ENCODE data around the gene TP53I13.

The TP53I13 gene

DNA sequence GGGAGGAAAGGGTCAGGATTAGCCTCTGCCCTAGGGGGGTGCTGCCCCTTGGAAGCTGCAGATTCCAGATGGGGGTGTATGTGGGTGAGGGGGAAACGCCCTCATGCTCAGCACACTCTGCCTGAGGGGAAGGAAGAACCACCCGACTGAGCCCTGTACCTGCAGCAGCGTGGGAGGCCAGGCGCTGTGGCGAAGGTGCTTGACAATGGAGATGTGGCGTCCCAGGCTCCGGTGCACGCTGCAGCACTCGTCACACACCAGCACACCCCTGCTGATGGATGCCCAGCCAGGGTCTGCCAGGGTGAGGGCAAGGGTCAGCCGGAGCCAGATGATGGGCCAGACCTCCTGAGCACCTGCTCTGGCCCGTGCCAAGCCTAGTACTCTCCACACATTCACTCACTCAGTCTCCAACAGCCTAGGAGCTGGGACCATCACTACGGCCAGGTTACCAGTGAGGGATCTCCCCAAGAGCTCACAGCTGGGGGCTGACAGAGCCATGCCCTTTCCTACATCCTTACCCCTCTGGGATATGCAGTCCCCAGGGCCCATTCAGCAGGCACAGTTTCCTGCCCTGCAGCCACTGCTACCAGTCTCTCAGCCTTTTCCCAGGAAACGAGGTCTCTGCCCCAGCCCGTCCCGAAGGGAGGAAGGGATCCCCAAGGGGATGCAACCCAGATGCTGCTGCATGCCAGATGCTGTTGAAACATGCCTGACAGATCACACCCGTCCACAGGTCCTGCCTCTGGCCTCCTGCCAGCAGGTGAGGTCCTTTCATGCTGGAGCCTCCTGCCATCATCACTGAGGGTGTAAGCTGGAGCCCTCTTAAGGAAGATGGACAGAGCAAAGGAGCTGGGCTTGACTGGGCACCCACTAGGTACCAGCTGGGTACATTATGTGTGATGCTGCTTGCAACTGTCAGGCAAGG is 15.1 kb downstream of the TP53I13 start:
- Histone ChIP-seq H3K27ac (ENCODE audit: low read depth, low read length, severe bottlenecking) (no peak overlapping the region), H3K4me1 (ENCODE audit: control insufficient read depth, insufficient read depth, low read length, poor library complexity, severe bottlenecking) (peaks cover 36% of the 10 kb centered on the region), H3K36me3 (ENCODE audit: control insufficient read depth, insufficient read depth, low read length) (peaks cover 58% of the 10 kb centered on the region), H3K9me3 (ENCODE audit: control insufficient read depth, low read length) (no peaks in the 10 kb centered on the region), H3K4me3 (ENCODE audit: extremely low read depth, insufficient read depth, low read length, poor library complexity, severe bottlenecking) (no peak overlapping the region)
- WGBS, 2 experiments (ENCODE audit: insufficient coverage in 2 of 2): 93 to 97% methylated on average over 11 to 12 of the region's 16 CpGs

- 59 to 61% methylated on average over 5 of the region's 12 CpGs for WGBS, 2 experiments (ENCODE audit: insufficient coverage in 2 of 2)
- H3K27ac ChIP-seq (ENCODE audit: low read depth, low read length, severe bottlenecking): peak overlapping the region; percentile 76
- peaks cover 36% of the 10 kb centered on the region for H3K4me1 ChIP-seq (ENCODE audit: control insufficient read depth, insufficient read depth, low read length, poor library complexity, severe bottlenecking)
- no peaks in the 10 kb centered on the region for H3K9me3 ChIP-seq (ENCODE audit: control insufficient read depth, low read length)
- no peak overlapping the region for H3K4me3 ChIP-seq (ENCODE audit: extremely low read depth, insufficient read depth, low read length, poor library complexity, severe bottlenecking)
- H3K36me3 ChIP-seq (ENCODE audit: control insufficient read depth, insufficient read depth, low read length): peaks cover 49% of the 10 kb centered on the region
These were observed 16.1 kb downstream of the TP53I13 start for GRCh38 chr17:29584452-29585079.

DNA sequence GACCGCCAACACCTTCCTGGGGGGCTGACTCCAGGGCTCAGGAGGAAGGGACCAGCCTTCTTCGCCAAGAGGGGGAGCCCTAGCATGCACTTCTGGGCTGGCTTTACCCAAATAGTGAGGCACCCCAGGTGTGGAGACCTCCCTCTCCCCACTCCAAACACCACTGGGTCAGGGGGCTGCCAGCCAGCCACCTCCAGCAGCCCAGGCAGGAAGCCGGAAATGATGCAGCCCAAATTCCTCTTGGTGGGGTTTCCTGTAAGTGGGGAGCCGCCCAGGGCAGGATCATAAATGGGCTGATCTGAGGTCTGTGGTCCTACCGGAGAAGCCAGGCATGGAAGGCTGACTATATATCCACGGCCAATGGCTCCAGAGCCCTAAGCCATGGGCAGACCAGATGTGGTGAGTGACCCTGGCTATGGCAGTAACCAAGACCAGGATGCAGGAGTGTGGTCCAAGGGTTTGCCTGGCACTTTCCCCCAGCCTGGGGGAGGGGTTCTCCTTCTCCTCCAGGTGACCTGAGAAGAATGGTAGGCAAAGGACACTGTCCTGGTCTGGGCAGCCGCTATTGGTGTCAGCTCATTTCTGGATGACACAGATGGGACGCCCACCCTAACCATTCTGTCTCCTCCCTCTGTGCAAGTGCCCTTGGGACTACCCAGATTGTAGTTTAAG is 16.7 kb downstream of the TP53I13 start:
- H3K27ac ChIP-seq (ENCODE audit: low read depth, low read length, severe bottlenecking): peak overlapping the region; percentile 76
- H3K36me3 ChIP-seq (ENCODE audit: control insufficient read depth, insufficient read depth, low read length): peaks cover 43% of the 10 kb centered on the region
- WGBS, 2 experiments (ENCODE audit: insufficient coverage in 2 of 2): 71 to 85% methylated on average over 5 to 8 of the region's 8 CpGs
- peaks cover 41% of the 10 kb centered on the region for H3K4me1 ChIP-seq (ENCODE audit: control insufficient read depth, insufficient read depth, low read length, poor library complexity, severe bottlenecking)
- no peaks in the 10 kb centered on the region for H3K9me3 ChIP-seq (ENCODE audit: control insufficient read depth, low read length)
- no peak overlapping the region for H3K4me3 ChIP-seq (ENCODE audit: extremely low read depth, insufficient read depth, low read length, poor library complexity, severe bottlenecking)

- peaks cover 54% of the 10 kb centered on the region for H3K4me1 ChIP-seq (ENCODE audit: control insufficient read depth, insufficient read depth, low read length, poor library complexity, severe bottlenecking)
- H3K27ac ChIP-seq (ENCODE audit: low read depth, low read length, severe bottlenecking): no peak overlapping the region
- H3K36me3 ChIP-seq (ENCODE audit: control insufficient read depth, insufficient read depth, low read length): peaks cover 30% of the 10 kb centered on the region
- H3K9me3 ChIP-seq (ENCODE audit: control insufficient read depth, low read length): no peaks in the 10 kb centered on the region
- WGBS, 2 experiments (ENCODE audit: insufficient coverage in 2 of 2): 94 to 96% methylated on average over 4 to 6 of the region's 9 CpGs
- no peak overlapping the region for H3K4me3 ChIP-seq (ENCODE audit: extremely low read depth, insufficient read depth, low read length, poor library complexity, severe bottlenecking)
These were observed 18.4 kb downstream of the TP53I13 start for GRCh38 chr17:29586676-29587469.

DNA sequence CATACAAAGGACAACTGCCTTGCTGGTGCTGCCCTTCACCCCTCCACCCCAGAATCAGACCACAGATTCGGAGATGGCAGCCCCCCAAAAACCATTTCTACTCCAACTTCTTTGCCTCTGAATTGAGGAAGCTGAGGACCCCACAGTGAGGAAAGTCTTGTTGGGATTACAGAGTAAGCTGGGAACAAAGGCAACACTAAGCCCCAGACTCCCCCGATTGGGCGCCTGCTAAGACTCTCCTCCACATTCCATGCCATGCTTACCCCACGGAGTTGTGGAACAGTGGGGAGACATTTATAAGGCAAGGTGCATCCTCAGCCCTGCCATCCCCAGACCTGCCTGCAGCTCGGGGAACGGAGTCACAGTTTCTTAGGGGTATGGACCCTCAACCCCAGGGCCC is 19.1 kb downstream of the TP53I13 start:
- Histone ChIP-seq H3K4me1 (ENCODE audit: control insufficient read depth, insufficient read depth, low read length, poor library complexity, severe bottlenecking) (peaks cover 58% of the 10 kb centered on the region), H3K4me3 (ENCODE audit: extremely low read depth, insufficient read depth, low read length, poor library complexity, severe bottlenecking) (peak overlapping the region; percentile 84), H3K9me3 (ENCODE audit: control insufficient read depth, low read length) (no peaks in the 10 kb centered on the region), H3K36me3 (ENCODE audit: control insufficient read depth, insufficient read depth, low read length) (peaks cover 22% of the 10 kb centered on the region), H3K27ac (ENCODE audit: low read depth, low read length, severe bottlenecking) (no peak overlapping the region)
- WGBS, 2 experiments (ENCODE audit: insufficient coverage in 2 of 2): 76 to 85% methylated on average over 3 to 5 of the region's 6 CpGs

- peaks cover 60% of the 10 kb centered on the region for H3K4me1 ChIP-seq (ENCODE audit: control insufficient read depth, insufficient read depth, low read length, poor library complexity, severe bottlenecking)
These were observed 19.6 kb downstream of the TP53I13 start for GRCh38 chr17:29588017-29588561.

GRCh38 chr17:29588562-29589411 is 20.3 kb downstream of the TP53I13 start:
- peak overlapping the region; percentile 84 for H3K4me3 ChIP-seq (ENCODE audit: extremely low read depth, insufficient read depth, low read length, poor library complexity, severe bottlenecking)
- peaks cover 60% of the 10 kb centered on the region for H3K4me1 ChIP-seq (ENCODE audit: control insufficient read depth, insufficient read depth, low read length, poor library complexity, severe bottlenecking)
- peaks cover 12% of the 10 kb centered on the region for H3K36me3 ChIP-seq (ENCODE audit: control insufficient read depth, insufficient read depth, low read length)
- H3K27ac ChIP-seq (ENCODE audit: low read depth, low read length, severe bottlenecking): peak overlapping the region; percentile 13
- 1% methylated on average over 57 to 63 of the region's 72 CpGs for WGBS, 2 experiments (ENCODE audit: insufficient coverage in 2 of 2)
- H3K9me3 ChIP-seq (ENCODE audit: control insufficient read depth, low read length): no peaks in the 10 kb centered on the region

More at GRCh38 chr17:29588017-29588561, 19.6 kb downstream of the TP53I13 start:
- 22 to 28% methylated on average over 5 of the region's 8 CpGs for WGBS, 2 experiments (ENCODE audit: insufficient coverage in 2 of 2)
- Histone ChIP-seq H3K9me3 (ENCODE audit: control insufficient read depth, low read length) (no peaks in the 10 kb centered on the region), H3K27ac (ENCODE audit: low read depth, low read length, severe bottlenecking) (no peak overlapping the region), H3K36me3 (ENCODE audit: control insufficient read depth, insufficient read depth, low read length) (peaks cover 17% of the 10 kb centered on the region), H3K4me3 (ENCODE audit: extremely low read depth, insufficient read depth, low read length, poor library complexity, severe bottlenecking) (peak overlapping the region; percentile 84)

DNA sequence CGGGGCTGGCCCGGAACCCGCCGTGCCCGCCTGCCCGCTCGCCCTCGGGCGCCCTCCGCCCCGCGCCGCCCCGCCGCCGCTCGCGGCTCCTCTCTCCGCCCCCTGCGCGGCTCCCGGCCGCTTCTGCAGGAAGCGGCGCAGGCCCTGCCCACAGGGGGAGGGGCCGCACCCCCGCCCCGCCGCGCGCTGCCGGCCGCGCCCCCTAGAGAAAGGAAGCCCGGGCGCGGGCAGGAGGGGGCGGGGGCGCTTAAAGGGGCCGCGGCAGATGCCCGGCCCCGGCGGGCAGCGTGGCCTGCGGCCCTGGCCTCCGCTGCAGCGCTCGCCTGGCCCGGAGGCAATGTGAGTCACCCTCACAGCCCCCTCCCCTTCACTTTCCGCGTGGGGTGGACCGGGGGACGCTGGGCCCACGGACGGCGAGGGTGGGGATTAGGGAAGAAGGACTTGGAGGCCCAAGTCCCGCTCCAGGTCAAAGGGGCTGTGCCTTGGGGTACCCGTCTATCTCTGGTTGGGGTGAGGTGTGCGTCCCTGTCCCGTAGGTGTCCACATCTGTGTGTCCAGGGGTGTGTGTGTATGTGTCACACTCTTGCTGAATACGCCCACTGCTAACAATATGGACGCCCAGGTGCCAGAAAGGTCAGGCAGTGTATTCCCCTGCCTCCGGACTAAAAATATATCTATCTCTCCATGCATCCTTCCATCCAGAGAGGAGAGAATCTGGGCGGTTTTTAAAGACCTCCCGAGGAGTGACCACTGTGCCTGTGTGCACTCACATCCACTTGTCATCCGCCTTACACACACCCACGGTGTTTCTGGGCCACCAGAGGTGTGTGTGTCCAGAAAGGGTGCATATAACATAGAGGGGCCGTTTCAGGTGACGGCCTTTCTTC is 21.3 kb downstream of the TP53I13 start, which contains the start of gene GIT1:
TSS of gene GIT1 (minus strand) at position 125 of the 887 bp plus-strand sequence. CDS start 270 bp downstream, outside the sequence.
- Histone ChIP-seq H3K4me3 (ENCODE audit: extremely low read depth, insufficient read depth, low read length, poor library complexity, severe bottlenecking) (peak within 1 kb of the TSS; percentile 84), H3K9me3 (ENCODE audit: control insufficient read depth, low read length) (no peaks in the 10 kb centered on the region), H3K27ac (ENCODE audit: low read depth, low read length, severe bottlenecking) (peak within 1 kb of the TSS; percentile 13), H3K4me1 (ENCODE audit: control insufficient read depth, insufficient read depth, low read length, poor library complexity, severe bottlenecking) (peaks cover 54% of the 10 kb centered on the region), H3K36me3 (ENCODE audit: control insufficient read depth, insufficient read depth, low read length) (peaks cover 9% of the 10 kb centered on the region)
- WGBS, 2 experiments (ENCODE audit: insufficient coverage in 2 of 2): 11 to 24% methylated on average over 23 to 45 of the region's 70 CpGs
